Stimulated activated CD4-positive, alpha-beta T cell treated with anti-CD3 and anti-CD28 coated beads, Interleukin-4, amount 100 ng/mL, for 48 hours (primary cell): Measurements from ENCODE around the gene CSNK1A1.
"Not testable (repeated sequence)": the region's sequence is repeated elsewhere in the genome, so short reads cannot be mapped to it uniquely, and the experiment has no call there.

Experiments used
- DNase-seq, 2 donors: peaks; one replicate each; pipeline ENCODE4 v3.0.0-alpha.2; 2020; ENCODE audit warnings: low read depth in 2 of 2

The CSNK1A1 gene

DNA sequence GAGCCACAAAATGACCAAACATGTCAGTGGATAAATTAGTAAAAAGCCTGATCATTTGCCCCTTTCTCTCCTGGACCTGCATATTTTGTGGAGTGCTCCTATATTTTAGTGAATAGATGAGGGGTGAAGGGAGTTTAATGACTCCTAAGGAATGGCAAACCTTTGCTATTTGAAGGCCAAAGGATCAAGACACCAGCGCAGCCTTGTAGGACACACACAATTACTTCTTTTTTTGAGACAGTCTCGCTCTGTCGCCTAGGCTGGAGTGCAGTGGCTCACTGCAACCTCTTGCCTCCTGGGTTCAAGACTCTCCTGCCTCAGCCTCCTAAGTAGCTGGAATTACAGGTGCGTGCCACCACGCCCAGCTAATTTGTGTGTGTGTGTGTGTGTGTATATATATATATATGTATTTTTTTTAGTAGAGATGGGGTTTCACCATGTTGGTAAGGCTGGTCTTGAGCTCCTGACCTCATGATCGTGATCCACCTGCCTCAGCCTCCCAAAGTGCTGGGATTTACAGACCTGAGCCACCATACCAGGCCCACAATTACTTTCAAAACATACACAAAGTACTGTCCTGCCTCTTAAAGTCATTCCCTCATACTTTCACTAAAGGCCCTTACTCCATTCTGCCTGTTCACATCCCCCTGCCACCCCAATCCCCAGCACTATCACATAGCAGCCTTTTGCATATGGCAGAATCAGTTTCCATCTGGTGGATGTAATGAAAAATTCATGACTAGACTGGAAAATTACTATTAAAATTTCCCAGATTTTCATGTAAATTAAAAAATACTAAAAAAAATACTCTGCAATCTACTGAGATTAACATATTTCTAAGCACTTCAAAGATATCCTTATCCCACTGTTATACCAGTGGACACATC is 60.4 kb downstream of the CSNK1A1 start:
- no peak for DNase-seq

DNA sequence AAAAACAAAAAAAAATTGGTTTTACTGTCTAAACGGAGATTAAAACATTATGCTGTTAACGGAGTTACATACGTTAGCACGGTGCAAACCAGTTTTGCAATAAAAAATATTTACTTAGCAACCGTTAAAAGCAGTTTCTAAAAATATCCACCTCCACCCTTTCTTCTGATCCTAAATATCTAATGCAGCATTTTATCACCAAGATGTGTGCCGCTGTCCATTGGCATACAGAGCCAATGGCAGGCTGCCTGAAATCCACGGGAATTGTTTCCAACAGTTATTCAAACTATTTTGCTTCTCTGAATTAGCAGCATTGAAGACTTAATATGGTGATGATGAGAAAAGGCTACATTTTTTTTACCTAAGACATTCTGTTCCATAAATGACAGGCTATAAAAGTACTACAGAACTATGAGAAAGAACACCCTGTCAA is 61.6 kb downstream of the CSNK1A1 start:
- DNase-seq, result no peak

DNA sequence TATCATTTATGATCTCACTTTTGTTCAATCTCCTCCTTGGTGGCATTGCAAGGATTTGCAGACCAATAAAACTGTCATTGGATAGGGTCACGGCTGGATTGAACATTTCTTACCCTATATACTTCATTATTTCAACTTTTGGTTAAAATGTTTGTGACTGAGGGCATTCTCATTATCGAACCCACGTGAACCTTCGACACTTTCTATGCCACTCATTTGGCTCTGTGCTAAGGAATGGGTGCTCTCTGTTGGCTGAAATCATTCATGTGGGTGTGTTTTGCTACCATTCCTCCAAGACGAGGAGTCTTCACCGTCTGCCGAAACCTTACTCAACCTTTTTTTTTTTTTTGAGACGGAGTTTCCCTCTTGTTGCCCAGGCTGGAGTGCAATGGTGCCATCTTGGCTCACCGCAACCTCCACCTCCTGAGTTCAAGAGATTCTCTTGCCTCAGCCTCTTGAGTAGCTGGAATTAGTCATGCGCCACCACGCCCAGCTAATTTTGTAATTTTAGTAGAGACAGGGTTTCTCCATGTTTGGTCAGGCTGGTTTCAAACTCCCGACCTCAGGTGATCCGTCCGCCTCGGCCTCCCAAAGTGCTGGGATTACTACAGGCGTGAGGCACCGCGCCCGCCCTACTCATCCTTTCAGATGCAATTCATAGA is 62.5 kb downstream of the CSNK1A1 start:
- no peak for DNase-seq

DNA sequence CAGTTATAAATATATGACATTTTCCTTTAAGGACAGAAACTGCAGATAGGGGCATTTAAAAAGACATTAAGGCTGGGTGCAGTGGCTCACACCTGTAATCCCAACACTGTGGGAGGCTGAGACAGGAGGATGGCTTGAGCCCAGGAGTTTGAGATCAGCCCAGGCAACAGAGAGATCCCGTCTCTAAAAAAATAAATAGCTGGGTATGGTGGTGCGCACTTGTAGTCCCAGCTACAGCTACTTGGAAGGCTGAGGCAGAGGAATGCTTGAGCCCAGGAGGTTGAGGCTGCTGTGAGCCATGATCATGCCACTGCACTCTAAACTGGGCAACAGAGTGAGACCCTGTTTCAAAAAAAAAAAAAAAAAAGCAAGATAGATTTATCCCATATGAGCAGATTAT is 63.6 kb downstream of the CSNK1A1 start:
- DNase-seq, result no peak

DNA sequence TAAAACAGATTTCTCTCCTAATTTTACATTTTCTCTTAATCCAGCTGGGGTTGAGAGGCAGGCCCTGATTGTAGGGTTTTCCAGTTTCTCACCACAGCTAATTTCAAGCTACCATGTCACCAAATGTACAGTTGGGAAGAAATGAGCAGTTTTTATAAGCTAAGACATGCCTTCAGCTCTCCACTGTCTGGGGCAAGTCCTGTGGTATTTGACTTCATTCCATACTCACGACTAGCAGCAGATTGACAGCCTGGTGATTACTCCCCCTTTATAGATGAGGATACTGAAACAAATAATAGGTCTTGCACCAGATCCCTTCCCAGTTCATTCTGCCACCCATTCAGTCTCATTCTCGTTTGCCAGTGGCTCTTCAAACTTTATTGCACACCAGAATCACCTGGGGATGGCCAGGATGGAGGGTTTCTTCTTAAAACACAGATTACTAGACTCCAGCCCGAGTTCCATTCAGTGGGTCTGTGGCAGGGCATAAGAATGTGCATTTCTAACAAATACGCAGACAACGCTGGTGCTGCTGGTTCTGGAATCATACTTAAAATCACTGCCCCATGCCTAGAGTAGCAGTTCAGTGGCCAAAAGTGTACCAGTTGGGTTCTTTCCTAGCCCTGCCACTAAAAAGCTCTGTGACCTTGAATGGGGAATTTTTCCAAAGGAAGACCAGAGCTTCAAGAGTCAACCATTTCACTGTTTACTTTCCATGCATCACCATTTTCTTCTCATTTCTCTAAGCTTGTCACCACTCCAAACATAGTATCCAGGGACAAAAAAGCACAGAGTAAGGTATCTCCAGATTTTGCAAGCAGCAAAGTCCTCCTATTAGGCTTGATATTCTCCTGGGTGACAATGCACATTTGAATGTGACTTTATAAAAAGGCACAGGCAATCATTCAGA is 64.3 kb downstream of the CSNK1A1 start:
- DNase-seq, result no peak

DNA sequence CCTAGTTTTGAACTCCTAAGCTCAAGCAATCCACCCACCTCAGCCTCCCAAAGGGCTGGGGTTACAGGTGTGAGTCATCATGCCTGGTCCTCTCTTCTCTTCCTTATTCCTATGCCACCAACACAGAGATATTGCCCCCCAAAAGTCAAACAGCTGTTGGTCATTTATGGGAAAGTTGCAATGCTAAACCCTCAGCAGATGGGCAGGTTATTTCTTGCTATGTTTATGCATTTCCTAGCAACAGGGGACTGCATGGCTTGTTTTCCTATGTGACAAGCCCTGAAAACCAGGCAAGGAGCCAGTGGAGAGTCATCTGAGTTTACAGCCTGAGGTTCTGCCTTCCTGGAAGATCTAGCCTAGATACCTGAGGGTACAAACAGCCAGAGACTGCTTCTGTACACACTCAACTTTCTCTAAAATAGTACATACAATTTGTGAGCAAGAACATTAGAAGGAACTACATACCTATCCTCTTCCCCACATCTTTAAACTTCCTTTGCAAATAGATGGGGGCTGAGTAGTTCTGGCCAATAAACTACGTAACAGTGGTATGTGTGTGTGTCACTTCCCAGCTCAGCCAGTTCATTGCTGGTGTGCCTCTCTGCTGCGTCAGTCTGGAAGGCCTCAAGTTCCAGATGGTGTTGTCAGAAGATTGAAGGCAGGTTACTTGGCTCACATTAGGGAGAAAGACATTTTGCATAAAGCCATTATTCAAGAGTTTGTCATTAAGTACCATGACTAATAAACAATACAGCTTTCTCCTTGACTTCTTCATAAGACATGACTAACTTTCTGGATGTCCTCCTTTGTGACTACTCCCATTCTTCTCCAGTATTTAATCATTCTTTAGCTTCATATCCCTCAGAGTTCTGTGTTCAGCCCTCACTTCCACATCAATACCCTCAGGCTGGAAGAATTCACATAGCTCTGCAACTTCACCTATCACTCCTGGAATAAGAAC is 65.3 kb downstream of the CSNK1A1 start:
- no peak for DNase-seq

DNA sequence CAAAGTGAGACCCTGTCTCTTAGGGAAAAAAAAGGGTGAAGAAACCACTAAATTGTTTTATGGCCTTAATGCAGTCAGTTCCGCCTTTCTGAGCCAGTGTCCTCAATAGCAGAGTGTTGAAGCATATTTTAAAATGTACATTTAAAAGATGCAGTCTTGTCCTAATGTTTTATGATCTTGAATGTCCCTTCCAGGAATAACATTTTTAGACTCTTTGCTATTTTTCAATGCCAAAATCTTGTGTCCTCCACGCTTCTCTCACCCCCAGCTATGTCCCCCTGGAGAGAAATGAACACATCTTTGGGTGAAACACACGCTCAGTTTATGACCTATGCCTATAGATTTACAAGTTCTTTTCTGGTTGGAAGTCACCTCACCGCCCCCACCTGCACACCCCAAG is 69.8 kb downstream of the CSNK1A1 start:
- no peak for DNase-seq

DNA sequence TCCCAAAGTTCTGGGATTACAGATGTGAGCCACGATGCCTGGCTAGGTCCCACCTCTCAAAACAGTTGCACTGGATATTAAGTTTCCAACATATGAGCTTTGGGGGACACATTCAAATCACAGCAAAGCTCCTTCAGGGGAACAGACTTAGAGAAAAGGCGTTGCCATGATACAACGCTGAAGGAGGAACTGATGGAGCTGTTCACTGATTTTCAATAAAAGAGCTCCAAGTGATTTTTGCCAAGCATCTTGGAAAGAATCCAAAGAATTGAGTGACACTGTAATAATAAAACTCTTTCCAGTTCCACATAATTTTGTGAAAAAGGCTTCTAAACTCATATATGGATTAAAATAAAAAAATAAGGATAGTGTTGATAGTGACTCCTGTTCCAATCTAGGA is 72.5 kb downstream of the CSNK1A1 start:
- no peak for DNase-seq

DNA sequence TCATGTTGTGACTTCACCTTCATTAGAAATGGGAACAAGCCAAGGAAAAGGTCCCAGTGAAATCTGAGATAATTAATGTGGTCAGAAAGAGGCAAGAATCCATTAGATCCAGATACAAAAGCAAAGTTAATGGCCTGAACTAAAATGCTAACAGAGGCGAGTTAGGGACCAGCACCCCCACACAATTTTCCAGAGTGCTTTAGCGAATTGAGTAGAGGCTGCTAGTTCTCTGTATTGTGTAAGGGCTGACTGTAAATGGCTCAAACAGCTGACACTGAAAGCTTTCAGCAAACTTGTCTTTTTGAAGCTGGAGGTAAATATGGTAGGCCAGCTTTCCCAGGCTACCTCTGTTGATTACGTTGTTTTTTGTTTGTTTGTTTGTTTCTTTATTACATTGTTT is 75.5 kb downstream of the CSNK1A1 start:
- no peak for DNase-seq

DNA sequence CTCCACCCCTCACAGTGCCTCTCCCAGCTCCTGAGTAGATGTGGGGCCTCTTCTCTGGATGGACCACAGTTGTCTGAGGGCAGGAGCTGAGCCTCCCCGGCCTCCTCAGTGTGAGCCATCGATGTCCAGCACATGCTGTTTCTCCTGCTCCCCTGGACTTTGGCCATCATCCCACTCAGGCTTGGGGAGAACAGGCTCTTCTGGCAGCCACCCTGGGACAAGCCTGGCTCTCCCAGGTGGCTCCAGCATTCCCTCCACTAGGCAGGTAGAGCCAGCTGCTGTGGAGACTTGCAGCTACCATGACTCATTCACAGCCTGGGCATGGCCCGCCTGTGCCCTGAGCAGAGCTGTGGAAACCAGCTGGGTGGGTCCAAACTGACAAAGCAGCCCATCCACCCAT is 77.0 kb downstream of the CSNK1A1 start:
- DNase-seq, result no peak

DNA sequence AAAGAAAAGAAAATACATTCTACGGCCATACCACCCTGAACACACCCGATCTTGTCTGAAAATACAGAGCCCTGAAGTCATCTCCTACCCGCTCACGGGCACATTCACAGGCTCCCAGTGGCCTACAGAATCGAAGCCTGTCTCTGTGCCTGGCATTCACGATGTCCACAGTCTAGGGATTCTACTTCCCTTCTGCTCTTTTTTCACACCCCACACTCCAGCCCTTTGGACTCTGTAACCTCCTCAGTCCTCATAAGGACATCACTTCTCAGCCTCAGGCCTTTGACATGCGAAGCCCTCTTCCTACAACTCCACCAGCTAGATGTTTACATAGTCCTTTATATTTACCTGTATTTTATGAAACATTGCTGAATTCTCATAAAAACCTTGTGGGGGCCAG is 77.8 kb downstream of the CSNK1A1 start:
- DNase-seq, result no peak

DNA sequence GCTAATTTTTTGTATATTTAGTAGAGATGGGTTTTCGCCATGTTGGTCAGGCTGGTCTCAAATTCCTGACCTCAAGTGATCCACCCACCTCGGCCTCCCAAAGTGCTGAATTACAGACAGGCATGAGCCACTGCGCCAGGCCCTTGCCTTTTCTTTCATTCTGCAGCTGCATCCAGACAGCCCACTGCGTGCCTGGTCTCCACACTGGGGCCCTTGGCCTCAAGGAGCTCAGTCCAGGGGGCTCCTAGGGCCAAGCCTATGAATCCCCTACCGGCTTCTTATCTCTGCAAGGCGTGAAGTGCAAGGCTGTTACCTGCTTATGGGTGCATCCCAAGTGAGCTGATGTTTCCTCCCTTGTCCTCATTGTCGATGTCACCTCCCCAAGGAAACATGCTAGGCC is 78.8 kb downstream of the CSNK1A1 start:
- DNase-seq, result no peak

DNA sequence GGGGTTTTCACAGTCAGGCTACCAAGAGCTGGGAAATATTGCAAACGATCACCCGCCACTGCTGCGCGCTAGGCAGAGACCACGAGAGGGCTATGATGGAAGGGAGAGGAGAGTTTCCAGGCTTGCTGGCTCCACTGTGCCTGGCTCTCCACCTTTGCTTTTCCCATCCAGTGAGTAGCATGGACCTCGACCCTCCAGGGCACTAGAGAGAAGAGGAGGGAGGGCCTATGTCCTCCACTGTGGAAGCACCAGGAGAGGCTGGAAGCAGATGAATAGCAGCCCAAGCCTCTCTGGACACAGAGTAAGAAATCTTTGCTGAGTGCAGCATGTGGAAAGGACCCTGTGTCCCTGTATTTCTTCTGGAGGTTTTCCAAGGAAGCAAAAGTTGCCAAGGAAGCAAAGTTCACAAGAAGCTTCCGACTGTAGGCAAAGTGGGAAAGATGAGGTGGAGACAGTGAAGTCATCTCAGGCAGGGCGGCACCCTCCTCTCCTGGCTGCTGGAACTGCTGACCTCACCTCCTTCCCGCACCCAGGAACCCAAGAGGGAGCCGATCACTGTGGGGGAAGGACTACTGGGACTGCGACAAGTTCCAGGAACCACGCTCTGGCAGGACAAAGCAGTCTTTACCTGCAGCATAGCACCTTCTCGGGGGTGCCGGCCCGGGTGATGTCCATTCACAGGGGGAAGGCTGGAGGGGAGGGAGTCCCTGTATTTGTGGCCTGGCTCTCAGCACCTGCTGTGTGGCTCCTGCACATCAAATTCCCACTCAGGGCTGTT is 79.6 kb downstream of the CSNK1A1 start:
- DNase-seq, result no peak

DNA sequence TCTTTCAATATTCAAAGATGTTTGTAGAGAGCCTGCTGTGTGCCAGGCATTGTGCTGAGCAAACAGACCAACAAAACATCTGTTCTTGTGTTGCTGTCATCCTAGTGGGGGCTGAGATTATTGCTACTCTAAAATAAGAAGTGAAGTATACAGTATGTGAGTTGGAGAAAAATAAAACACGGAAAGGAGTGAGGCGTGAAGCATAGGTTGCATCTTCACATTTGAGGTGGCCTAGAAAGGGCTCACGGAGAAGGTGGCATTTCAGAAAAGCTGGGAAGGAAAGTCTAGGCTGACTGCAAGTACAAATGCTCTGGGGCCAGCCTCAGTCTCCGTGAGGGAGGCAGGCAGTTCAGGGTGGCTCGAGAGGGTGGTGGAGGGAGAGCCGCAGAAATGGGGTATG is 80.3 kb downstream of the CSNK1A1 start:
- DNase-seq, result no peak

DNA sequence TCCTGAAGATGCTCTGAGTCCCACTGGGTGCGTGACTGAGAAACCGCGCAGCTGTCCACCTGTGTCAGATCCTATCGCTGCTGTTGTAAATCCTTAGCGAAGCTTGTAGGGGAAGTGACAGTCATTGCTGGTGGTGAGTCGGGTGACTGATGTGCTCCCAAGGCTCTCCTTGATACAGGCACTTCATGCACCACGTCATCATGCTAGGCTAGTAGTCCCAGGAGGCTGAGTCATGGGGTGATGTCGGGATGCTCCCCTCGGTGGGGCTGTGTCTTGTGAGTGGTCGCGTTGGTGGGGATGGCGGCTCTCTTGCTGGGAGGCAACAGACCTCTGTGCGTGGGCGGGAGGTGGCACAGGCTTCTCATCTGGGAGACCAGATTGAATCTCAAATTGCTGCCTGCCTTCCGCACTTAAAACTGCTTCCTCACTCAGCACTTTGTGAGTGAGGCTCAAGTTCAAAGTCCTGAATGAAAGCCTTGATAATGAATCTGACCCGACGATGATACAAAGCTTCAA is 84.7 kb downstream of the CSNK1A1 start:
- DNase-seq, result peak in 1 of 2 donors; percentile 3

DNA sequence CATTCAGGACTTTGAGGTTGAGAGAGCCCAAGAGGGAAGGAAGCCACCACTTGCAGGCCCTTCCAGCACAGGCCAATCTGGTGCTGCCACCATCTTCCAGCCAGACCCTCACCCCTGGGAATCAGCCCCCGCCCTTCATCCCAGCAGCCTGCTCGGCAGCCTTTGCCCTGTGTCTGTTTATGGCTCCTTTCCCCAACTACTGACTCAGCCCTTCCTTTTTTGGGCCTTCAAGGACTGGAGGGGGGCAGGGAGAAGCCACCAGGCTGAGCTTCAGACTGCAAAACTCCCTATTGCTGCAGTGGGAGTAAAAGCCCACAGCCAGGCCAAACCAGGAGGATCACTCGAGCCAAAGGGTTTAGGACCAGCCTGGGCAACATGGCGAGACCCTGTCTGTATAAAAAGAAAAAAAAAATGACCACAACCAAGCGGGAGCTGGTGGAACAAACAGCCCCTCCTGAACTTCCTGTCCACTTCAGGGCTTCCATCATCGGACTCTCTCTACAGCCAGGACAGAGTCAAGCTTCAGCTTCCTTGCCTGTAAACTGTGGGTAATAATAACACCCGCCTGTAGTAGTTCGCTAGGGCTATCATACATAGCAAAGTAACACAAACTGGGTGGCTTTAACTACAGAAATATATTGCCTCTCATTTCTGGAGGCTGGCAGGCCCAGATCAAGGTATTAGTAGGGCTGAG is 86.3 kb downstream of the CSNK1A1 start:
- no peak for DNase-seq

DNA sequence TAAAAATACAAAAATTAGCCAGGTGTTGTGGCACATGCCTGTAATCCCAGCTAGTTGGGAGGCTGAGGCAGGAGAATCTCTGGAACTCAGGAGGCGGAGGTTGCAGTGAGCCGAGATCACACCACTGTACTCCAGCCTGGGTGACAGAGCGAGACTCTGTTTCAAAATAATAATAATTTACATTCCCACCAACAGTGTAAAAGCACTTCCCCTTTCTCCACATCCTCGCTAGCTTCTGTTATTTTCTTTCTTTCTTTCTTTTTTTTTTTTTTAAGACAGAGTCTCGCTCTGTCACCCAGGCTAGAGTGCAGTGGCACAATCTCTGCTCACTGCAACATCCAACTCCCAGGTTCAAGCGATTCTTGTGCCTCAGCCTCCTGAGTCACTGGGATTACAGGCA is 89.3 kb downstream of the CSNK1A1 start:
- not testable (repeated sequence) for DNase-seq

DNA sequence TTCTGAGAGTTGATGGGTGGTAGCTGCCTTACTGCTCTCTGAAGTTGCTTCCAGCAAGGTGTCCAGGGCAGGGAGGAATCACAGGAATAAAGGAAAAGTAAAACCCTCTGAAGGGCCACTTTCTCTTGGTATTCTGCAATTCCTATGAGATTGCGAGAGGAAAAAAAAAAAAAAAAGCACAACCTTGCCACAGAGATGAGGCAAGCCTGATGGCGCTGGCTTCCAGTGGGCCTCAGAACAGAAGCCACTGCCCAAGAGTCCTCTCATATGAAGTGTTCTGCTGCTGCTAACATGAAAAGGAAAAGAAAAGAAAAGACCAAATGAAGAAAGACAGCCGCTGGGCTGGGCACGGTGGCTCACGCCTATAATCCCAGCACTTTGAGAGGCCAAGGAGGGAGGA is 91.3 kb downstream of the CSNK1A1 start:
- no peak for DNase-seq

DNA sequence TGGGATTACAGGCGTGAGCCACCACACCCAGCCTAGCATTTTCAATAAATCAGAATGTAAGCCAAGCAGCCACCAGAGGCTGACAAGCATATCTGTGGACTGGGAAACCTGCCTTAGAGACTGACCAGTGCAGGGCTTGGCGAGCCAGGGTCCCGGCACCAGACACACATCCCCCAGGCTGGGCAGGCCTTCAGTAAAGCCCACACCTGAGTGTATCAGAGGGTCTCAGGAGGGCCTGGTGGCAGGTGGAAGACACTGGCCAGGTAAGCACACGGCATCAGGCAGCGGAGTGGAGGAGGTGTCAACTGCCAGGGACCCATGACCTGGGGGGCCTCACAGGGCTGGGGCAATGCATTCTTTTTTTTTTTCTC is 93.9 kb downstream of the CSNK1A1 start:
- no peak for DNase-seq
